KOPT-K1 (cell line): ENCODE results near the gene GALNT12.

Source experiments
- H3K27ac ChIP-seq: fragments of 200-600 bp; sonication (generic); 2 replicates; pipeline ENCODE4 v1.5.1; 2016; ENCODE audit warnings: antibody characterized with exemption, mild to moderate bottlenecking, low read depth, low read length; ENCODE audit not compliant: poor library complexity, severe bottlenecking
- H3K36me3 ChIP-seq: fragments of 200-600 bp; sonication (generic); 2 replicates; pipeline ENCODE4 v1.5.1; 2017; ENCODE audit warnings: antibody characterized with exemption, mild to moderate bottlenecking, low read length, moderate library complexity; ENCODE audit not compliant: insufficient read depth
- H3K9me3 ChIP-seq: fragments of 200-600 bp; sonication (generic); 2 replicates; pipeline ENCODE4 v1.5.1; 2017; ENCODE audit warnings: antibody characterized with exemption, low read length, mild to moderate bottlenecking; ENCODE audit not compliant: insufficient read depth, poor library complexity, severe bottlenecking

GALNT12 gene

GRCh38 chr9:98808411-98808815 is 943 bp downstream of the GALNT12 start:
- Histone ChIP-seq H3K36me3 (no peaks in the 10 kb centered on the region), H3K9me3 (no peaks in the 10 kb centered on the region), H3K27ac (no peak overlapping the region)

DNA sequence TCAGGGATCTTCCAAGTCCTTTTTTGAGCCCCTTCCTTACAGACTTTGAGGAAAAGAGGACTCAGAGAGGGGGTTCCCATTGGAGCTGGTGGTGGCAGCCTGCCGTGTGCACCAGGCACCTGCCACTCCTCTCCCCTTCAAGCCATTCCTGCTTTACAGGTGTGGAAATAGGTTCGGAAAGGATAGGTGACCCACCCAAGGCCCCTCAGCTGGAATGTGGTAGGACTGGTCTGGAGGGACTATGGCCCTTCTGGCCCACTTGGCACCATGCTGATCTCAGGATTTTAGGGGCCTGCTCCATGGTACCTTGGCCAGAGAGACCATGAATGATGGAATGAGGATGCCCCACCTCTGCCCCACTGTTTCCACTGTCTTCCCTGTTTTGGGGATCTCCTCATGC is 1.4 kb downstream of the GALNT12 start:
- no peaks in the 10 kb centered on the region for H3K9me3 ChIP-seq
- H3K27ac ChIP-seq, result no peak overlapping the region
- no peaks in the 10 kb centered on the region for H3K36me3 ChIP-seq

- Histone ChIP-seq H3K9me3 (no peaks in the 10 kb centered on the region), H3K36me3 (no peaks in the 10 kb centered on the region), H3K27ac (no peak overlapping the region)
These were observed 2.0 kb downstream of the GALNT12 start for GRCh38 chr9:98809311-98810101.

DNA sequence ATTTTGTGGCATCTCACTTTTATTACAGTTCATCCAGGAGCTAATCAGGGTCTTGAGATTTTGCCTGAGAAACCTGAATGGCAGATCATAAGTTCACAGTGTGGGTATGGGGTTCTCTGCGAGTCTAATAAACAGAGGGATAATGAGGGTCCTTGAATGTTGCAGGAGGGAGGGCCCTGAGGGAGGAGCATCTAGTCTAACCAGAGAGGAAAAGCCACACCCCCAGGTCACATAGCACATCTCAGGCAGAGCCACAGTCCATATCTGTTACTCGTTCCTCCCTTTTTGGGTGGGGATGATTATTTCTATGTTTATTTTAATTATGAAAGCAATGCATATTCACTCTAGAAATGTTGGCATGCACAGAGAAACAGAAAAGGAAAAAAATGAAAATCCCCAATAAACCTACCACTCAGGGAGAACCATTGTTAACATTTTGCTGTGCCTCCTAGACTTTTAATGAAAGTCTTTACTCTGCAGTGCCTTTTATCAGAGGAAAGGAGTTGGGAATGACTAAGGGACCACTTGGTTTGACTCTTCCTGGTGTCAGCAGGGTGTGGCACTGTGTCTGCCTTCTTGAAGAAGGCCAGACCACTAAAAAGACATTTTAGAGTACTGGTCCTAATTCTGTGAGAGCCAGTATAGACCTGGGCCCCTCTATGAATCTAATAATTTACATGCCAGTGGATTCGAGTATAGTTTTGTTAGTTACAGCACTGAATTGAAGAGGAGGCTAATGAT is 2.8 kb downstream of the GALNT12 start:
- Histone ChIP-seq H3K36me3 (no peaks in the 10 kb centered on the region), H3K27ac (no peak overlapping the region), H3K9me3 (no peaks in the 10 kb centered on the region)

DNA sequence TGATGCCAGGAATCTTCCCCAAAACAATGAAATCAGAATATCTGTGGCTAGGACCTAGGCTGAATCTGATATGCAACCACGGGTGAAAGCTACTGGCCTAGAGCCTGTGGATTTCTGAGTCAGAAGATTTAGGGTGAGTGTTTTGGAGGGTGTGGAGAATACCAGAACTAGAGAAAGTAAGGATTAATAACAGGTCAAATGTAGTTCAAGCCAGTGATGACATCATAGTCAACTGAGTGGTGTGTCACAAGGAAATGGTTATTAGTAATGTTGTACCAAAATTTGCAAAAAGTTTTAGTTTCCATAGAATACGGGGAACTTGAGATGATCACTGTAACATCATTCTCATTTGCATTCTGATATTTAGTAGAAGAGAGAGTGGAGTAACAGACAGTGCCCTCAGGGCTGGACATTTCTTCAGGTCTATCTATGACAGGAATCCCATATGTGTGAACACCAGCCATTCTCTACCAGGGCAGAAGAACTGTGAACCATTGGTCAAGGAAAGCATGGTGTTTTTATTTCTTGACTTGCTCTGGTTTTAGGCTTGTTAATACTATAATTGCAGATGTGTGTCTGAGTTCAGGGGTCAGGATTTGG is 3.7 kb downstream of the GALNT12 start:
- no peaks in the 10 kb centered on the region for H3K9me3 ChIP-seq
- H3K36me3 ChIP-seq, result no peaks in the 10 kb centered on the region
- H3K27ac ChIP-seq, result no peak overlapping the region

DNA sequence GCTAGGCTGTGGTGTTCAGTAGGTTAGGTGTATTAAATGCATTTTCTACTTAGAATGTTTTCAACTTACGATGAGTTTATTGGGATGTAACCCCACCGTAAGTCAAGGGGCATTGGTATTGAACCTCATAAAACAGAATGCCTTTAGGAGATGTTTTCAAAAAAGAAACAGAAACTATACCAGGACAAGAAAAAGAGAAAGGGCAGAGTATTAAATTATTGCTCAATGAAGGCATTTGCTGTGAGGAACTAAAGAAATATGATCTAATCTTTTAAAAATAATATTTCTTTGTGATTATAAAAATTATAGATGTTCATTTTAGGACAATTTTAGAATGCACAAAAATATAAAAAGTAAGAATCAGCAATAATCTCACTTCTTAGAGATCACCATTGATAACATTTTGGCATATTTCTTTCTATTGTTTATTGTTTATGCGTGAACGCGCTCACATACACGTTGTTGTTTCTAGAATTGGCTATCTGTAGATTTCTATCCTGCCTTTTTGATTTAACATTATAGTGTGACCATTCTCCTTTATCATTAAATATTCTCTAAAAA is 8.0 kb downstream of the GALNT12 start:
- H3K36me3 ChIP-seq, result no peaks in the 10 kb centered on the region
- H3K9me3 ChIP-seq, result no peaks in the 10 kb centered on the region
- no peak overlapping the region for H3K27ac ChIP-seq

GRCh38 chr9:98818764-98819163 is 11.3 kb downstream of the GALNT12 start:
- no peaks in the 10 kb centered on the region for H3K36me3 ChIP-seq
- H3K9me3 ChIP-seq, result no peaks in the 10 kb centered on the region
- no peak overlapping the region for H3K27ac ChIP-seq

- H3K36me3 ChIP-seq, result no peaks in the 10 kb centered on the region
- H3K9me3 ChIP-seq, result no peaks in the 10 kb centered on the region
- no peak overlapping the region for H3K27ac ChIP-seq
These were observed 11.8 kb downstream of the GALNT12 start for GRCh38 chr9:98819231-98819630.

GRCh38 chr9:98821831-98822230 is 14.4 kb downstream of the GALNT12 start:
- Histone ChIP-seq H3K9me3 (no peaks in the 10 kb centered on the region), H3K36me3 (no peaks in the 10 kb centered on the region), H3K27ac (no peak overlapping the region)

GRCh38 chr9:98822661-98823060 is 15.2 kb downstream of the GALNT12 start:
- Histone ChIP-seq H3K36me3 (no peaks in the 10 kb centered on the region), H3K27ac (no peak overlapping the region), H3K9me3 (no peaks in the 10 kb centered on the region)

DNA sequence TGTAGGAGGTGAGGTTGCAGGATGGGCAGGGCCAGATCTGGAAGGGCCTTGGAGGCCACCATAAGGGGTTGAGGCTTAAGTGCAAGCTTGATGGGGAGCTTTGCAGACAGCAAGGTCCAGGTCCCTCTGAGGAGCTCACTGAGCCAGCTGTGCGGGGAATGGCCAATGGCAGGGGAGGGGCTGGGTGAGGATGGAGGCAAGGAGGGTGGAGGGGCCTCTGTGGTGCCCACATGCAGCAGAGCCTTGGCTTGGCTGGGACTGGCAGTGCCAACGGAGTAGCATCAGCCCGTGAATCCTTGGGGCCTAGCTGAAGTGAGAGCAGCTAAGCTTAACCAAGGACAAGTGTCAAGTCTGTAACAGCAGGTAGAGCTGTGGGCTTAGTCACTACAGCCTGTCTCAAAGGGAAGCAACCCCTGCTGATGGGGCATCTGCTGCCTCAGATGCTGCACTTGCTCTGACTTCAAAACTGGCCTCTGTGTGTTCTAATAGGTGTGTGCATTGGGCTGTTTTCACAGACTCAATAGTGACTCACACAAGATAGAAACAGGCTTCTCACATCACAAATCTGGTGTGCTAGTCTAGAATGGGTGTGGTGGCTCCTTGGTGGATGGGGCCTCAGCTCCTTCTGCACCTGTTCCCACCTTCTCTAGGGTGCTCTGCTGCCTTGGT is 16.3 kb downstream of the GALNT12 start:
- H3K36me3 ChIP-seq, result no peaks in the 10 kb centered on the region
- no peaks in the 10 kb centered on the region for H3K9me3 ChIP-seq
- no peak overlapping the region for H3K27ac ChIP-seq

DNA sequence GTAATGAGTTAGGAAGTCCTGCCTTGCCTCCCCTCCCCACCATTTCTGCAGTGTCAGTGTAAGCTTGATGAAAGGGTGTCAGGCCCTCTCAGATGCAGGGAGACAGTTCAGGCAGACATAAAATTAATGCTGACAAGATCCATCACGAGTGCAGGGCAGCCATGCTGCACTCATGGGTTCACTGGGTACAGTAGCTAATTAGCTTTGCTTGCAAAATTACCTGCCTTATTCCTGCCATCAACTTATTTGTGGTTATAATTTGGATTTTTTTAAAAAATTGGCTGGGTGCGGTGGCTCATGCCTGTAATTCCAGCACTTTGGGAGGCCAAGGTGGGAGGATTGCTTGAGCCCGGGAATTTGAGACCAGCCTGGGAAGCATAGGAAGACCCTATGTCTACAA is 17.9 kb downstream of the GALNT12 start:
- Histone ChIP-seq H3K36me3 (no peaks in the 10 kb centered on the region), H3K27ac (no peak overlapping the region), H3K9me3 (no peaks in the 10 kb centered on the region)

DNA sequence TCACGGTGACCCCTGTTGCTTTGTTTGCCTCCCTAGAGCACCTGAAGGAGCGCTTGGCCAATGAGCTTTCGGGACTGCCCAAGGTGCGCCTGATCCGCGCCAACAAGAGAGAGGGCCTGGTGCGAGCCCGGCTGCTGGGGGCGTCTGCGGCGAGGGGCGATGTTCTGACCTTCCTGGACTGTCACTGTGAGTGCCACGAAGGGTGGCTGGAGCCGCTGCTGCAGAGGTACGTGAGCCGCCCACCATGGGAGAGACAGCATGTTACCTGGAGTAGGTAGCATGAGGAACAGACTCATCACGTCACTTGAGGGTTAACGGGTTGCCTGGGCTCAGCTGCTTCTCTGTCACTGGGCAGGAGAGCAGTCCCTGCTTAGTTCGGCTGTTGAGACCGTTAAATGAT is 19.2 kb downstream of the GALNT12 start:
- H3K27ac ChIP-seq, result no peak overlapping the region
- no peaks in the 10 kb centered on the region for H3K9me3 ChIP-seq
- H3K36me3 ChIP-seq, result no peaks in the 10 kb centered on the region

DNA sequence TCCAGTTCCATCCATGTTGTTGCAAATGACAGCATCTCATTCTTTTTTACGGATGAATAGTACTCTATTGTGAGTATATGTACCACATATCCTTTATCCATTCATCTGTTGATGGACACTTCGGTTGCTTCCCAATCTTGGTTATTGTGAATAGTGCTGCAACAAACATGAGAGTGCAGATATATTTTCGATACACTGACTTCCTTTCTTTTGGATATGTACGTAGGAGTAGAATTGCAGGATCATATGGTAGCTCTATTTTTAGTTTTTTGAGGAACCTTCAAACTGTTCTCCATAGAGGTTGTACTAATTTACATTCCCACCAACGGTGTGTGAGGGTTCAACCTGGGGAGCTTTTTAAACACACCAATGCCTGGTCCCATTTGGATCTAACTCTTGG is 22.3 kb downstream of the GALNT12 start:
- Histone ChIP-seq H3K36me3 (no peaks in the 10 kb centered on the region), H3K27ac (no peak overlapping the region), H3K9me3 (no peaks in the 10 kb centered on the region)

DNA sequence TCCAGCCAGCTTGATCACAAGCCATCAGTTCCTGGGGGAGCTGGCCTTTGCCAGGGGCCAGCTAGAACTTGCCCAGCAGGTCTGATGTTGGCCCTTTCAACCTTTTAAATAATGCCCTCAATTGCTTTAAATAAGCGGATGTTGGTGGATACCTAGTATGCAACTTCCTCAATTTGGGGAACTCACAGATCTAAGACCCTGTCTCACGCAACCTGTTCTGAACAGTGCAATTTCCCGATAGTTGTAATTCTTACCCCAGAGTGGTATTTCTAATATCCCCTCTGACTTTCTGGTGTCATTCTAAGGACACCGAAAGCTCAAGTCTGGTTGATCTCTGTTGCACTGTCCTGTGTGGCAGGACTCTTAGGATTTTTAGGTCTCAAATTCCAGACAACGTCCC is 23.1 kb downstream of the GALNT12 start:
- Histone ChIP-seq H3K36me3 (no peaks in the 10 kb centered on the region), H3K9me3 (no peaks in the 10 kb centered on the region), H3K27ac (no peak overlapping the region)
